GM12801 (cell line): Measurements from ENCODE around the gene CDC42EP4.

Source experiments
- CTCF ChIP-seq: IDR thresholded peaks from one replicate; pipeline ENCODE4 v1.5.1; 2011; ENCODE audit warnings: control low read depth; ENCODE audit not compliant: insufficient read length; ENCODE audit errors: extremely low read depth

CDC42EP4 gene

GRCh38 chr17:73356561-73357170 lies 44.9 kb upstream of the CDC42EP4 start:
- TF ChIP-seq CTCF: no peak

- TF ChIP-seq CTCF: no peak
These were observed 42.9 kb upstream of the CDC42EP4 start for GRCh38 chr17:73354423-73355284.

DNA sequence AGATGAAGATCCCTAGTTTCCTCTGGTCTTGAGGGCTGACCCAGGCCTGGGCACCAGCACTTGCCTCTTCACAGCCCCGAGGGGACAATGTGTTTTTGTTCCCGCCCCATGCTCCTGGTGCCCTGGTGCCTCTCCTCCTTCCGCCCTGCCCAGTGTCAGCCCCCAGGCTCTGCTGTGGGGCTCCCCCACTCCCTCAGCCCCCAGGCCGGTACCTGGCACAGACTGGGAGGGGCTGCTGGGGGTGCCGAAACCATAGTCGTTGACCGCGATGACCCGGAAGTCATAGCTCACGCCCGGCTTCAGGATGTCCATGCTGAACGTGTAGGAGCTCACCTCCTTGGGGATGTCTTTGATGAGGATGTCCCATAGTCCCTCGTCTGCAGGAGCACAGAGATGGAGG lies 40.5 kb upstream of the CDC42EP4 start:
- TF ChIP-seq CTCF: no peak

GRCh38 chr17:73351764-73352163 lies 40.0 kb upstream of the CDC42EP4 start:
- no peak for TF ChIP-seq CTCF

DNA sequence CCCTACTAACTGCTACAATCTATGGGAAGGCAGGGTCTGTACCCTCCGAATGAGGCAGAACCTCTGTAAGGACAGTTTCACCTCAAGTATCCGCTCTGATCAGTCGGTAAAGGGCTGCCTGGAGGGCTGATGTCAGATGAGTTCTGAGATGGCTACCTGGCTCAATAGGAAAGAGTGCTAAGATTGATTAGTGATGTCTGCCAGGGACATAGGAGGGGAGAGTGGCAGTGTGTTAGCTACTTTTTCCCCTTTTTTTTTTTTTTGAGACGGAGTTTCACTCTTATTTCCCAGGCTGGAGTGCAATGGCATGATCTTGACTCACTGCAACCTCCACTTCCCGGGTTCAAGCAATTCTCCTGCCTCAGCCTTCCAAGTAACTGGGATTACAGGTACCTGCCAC lies 39.1 kb upstream of the CDC42EP4 start:
- no peak for TF ChIP-seq CTCF

GRCh38 chr17:73349647-73350046 lies 37.8 kb upstream of the CDC42EP4 start:
- TF ChIP-seq CTCF: no peak

DNA sequence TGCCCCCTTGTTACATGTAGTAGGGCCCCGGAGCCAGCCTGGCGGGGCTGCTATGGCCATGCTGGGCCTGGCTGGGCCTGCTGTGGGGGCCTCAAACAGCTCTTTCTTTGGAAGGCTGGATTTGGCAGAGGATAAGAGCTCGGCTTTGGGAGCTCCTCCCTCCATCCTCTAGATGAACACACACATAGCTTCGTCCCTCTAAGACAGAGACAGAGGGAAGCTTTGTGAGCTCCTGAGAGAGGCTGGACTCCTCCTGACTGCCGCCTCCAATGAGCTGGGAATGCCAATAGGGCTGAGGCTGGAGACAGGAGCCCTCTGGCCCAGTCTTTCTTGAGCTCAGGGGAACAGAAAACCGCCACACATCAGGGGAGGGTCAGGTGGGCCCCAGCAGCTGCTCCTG lies 37.3 kb upstream of the CDC42EP4 start:
- no peak for TF ChIP-seq CTCF

DNA sequence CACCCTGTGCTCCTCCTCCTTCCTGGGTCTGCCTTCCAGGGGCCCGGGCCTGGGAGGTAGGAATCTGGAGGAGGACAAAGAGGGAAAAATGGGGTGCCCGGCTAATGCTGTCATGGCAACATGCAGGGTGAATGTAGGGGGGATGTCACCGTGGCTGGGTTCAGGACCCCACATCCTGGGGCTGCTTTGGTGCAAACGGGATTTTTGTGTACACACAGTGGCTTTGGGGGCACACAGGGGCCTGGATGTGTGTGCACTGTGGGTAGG lies 37.0 kb upstream of the CDC42EP4 start:
- no peak for TF ChIP-seq CTCF
